HUES6 (cell line): ENCODE measurements around the gene PRKCE.

Experiments
- H3K27ac ChIP-seq: 2 replicates; pipeline ENCODE4 v1.7.0; 2013; ENCODE audit warnings: low read depth, mild to moderate bottlenecking, low read length, inconsistent platforms
- H3K27me3 ChIP-seq: 2 replicates; pipeline ENCODE4 v1.6.1; 2013; ENCODE audit warnings: low read length; ENCODE audit not compliant: control insufficient read depth, insufficient read depth
- H3K36me3 ChIP-seq: 2 replicates; pipeline ENCODE4 v1.6.1; 2013; ENCODE audit warnings: low read length; ENCODE audit not compliant: control insufficient read depth, insufficient read depth
- H3K4me1 ChIP-seq: 2 replicates; pipeline ENCODE4 v1.6.1; 2013; ENCODE audit warnings: low read length; ENCODE audit not compliant: control insufficient read depth, insufficient read depth
- H3K4me3 ChIP-seq: 2 replicates; pipeline ENCODE4 v1.5.1; 2013; ENCODE audit warnings: low read depth, low read length
- H3K9ac ChIP-seq: one replicate; pipeline ENCODE4 v1.6.1; 2013; ENCODE audit warnings: mild to moderate bottlenecking, low read length
- H3K9me3 ChIP-seq: 2 replicates; pipeline ENCODE4 v1.6.1; 2013; ENCODE audit warnings: low read depth, low read length; ENCODE audit not compliant: control insufficient read depth, insufficient read depth

PRKCE gene

GRCh38 chr2:45904267-45904945, 252.9 kb downstream of the PRKCE start:
- H3K27ac ChIP-seq: no peak overlapping the region
- no peaks in the 10 kb centered on the region for H3K9me3 ChIP-seq
- H3K4me1 ChIP-seq: no peaks in the 10 kb centered on the region
- H3K27me3 ChIP-seq: peaks cover 3% of the 10 kb centered on the region; the same call in 1 of the 2 replicates
- no peaks in the 10 kb centered on the region for H3K36me3 ChIP-seq
- H3K4me3 ChIP-seq: no peak overlapping the region
- H3K9ac ChIP-seq: no peak overlapping the region

- no peaks in the 10 kb centered on the region for H3K36me3 ChIP-seq
- H3K9me3 ChIP-seq: no peaks in the 10 kb centered on the region
- H3K4me3 ChIP-seq: no peak overlapping the region
- H3K9ac ChIP-seq: no peak overlapping the region
- H3K27ac ChIP-seq: no peak overlapping the region
- H3K27me3 ChIP-seq: peaks cover 3% of the 10 kb centered on the region; the same call in 1 of the 2 replicates
- H3K4me1 ChIP-seq: no peaks in the 10 kb centered on the region
Observed at GRCh38 chr2:45904946-45905631, 253.6 kb downstream of the PRKCE start.

DNA sequence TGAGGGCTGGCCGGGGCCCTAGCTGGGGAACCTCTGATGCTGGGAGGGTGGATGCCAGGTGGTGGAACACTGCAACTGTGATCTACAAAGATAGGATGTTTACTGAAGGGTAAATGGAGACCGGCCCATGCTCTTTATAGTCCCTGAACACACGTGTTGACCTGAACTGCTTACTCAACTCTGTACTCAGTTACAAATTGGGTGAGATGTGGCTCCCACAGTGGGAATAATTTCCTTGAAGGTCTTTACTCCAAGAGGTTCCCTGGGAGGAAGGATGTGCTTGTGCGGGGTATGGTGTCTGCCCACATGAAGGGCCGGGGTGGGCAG, 254.1 kb downstream of the PRKCE start:
- Histone ChIP-seq H3K27ac (no peak overlapping the region), H3K36me3 (no peaks in the 10 kb centered on the region), H3K27me3 (peaks cover 3% of the 10 kb centered on the region; the same call in 1 of the 2 replicates), H3K4me1 (peaks cover 4% of the 10 kb centered on the region; the same call in 1 of the 2 replicates), H3K9ac (no peak overlapping the region), H3K4me3 (no peak overlapping the region), H3K9me3 (no peaks in the 10 kb centered on the region)

DNA sequence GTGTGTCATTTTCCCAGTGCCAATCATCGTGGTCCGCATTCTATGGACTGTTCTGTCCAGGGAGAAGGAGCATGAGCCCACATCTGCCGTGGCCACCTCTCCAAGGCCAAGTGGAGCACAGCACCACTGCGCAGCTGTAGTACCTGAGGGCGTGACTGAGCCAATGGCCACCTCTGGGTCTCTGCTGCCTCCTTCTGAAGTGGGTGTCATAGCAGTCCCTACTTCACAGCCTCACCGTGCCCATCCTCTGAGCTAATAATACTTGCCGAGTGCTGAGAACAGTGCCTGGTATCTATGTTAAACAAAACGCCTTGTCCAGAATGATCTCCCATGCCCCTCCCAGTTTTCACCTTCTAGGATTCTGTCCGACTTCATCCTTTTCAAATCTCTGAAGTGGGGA, 256.1 kb downstream of the PRKCE start:
- Histone ChIP-seq H3K4me1 (peaks cover 6% of the 10 kb centered on the region; the same call in 1 of the 2 replicates), H3K27me3 (peaks cover 3% of the 10 kb centered on the region; the same call in 1 of the 2 replicates), H3K9me3 (no peaks in the 10 kb centered on the region), H3K4me3 (no peak overlapping the region), H3K27ac (no peak overlapping the region), H3K36me3 (no peaks in the 10 kb centered on the region), H3K9ac (no peak overlapping the region)

- Histone ChIP-seq H3K9me3 (no peaks in the 10 kb centered on the region), H3K9ac (no peak overlapping the region), H3K27me3 (peaks cover 3% of the 10 kb centered on the region; the same call in 1 of the 2 replicates), H3K4me3 (no peak overlapping the region), H3K4me1 (peaks cover 6% of the 10 kb centered on the region; the same call in 1 of the 2 replicates), H3K36me3 (no peaks in the 10 kb centered on the region), H3K27ac (no peak overlapping the region)
Observed at GRCh38 chr2:45908316-45909170, 257.1 kb downstream of the PRKCE start.

DNA sequence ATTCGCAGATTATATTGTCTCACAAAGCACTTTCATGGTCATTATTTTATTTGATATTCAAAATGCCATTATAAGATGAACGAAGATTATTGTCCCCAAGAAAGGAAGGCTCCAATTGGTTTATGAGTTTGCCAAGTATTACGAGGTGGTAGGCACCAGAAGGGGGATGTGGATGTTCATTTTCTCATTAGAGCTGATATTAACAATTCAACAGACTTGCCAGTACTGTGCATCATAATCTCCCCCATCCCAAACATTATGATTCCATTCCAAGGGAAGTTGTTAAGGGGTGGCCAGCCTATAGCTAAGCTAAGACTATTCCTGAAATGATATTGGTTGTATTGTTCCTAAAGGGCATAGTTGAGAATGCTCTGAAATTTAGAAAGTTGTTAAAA, 257.7 kb downstream of the PRKCE start:
- H3K27me3 ChIP-seq: peaks cover 3% of the 10 kb centered on the region; the same call in 1 of the 2 replicates
- no peak overlapping the region for H3K27ac ChIP-seq
- no peaks in the 10 kb centered on the region for H3K36me3 ChIP-seq
- H3K4me3 ChIP-seq: no peak overlapping the region
- H3K9ac ChIP-seq: no peak overlapping the region
- peaks cover 6% of the 10 kb centered on the region; the same call in 1 of the 2 replicates for H3K4me1 ChIP-seq
- H3K9me3 ChIP-seq: no peaks in the 10 kb centered on the region

- Histone ChIP-seq H3K4me1 (peaks cover 6% of the 10 kb centered on the region; the same call in 1 of the 2 replicates), H3K36me3 (no peaks in the 10 kb centered on the region), H3K9ac (no peak overlapping the region), H3K27me3 (peaks cover 3% of the 10 kb centered on the region; the same call in 1 of the 2 replicates), H3K4me3 (no peak overlapping the region), H3K9me3 (no peaks in the 10 kb centered on the region), H3K27ac (no peak overlapping the region)
Observed at GRCh38 chr2:45909677-45910191, 258.3 kb downstream of the PRKCE start.

DNA sequence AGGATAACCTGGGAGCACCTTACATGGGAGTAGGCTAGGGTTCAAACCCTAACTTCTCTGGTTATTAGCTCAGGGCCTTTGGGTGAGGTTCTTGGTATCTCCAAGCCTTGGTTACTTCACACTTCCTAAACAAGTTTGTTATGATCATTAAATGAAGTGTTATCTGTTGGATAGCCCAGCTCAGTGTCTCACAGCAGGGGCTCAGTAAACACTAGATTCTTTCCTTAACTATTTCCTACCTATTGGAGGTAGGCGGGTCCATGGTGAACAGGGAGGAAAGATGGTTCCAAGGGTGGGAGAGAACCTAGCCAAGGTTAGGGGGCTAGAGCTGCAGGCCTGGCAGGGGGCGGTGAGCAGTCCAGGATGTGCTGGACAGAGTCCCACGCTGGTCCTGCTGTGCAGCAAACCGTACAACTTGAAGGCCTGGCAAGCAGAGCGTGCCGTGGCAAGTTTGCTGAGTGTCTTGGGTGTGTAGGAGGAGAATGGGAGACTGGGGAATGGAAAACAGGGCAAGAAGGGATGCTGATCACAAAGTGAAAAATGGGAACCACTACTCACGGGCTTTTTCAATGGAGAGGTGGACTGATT, 259.1 kb downstream of the PRKCE start:
- no peak overlapping the region for H3K4me3 ChIP-seq
- no peaks in the 10 kb centered on the region for H3K9me3 ChIP-seq
- H3K36me3 ChIP-seq: no peaks in the 10 kb centered on the region
- H3K27ac ChIP-seq: no peak overlapping the region
- peaks cover 6% of the 10 kb centered on the region; the same call in 1 of the 2 replicates for H3K4me1 ChIP-seq
- H3K27me3 ChIP-seq: peaks cover 3% of the 10 kb centered on the region; the same call in 1 of the 2 replicates
- no peak overlapping the region for H3K9ac ChIP-seq

GRCh38 chr2:45911538-45911937, 260.1 kb downstream of the PRKCE start:
- Histone ChIP-seq H3K27ac (no peak overlapping the region), H3K4me3 (no peak overlapping the region), H3K4me1 (peaks cover 6% of the 10 kb centered on the region; the same call in 1 of the 2 replicates), H3K9ac (no peak overlapping the region), H3K27me3 (peaks cover 3% of the 10 kb centered on the region; the same call in 1 of the 2 replicates), H3K9me3 (no peaks in the 10 kb centered on the region), H3K36me3 (no peaks in the 10 kb centered on the region)

DNA sequence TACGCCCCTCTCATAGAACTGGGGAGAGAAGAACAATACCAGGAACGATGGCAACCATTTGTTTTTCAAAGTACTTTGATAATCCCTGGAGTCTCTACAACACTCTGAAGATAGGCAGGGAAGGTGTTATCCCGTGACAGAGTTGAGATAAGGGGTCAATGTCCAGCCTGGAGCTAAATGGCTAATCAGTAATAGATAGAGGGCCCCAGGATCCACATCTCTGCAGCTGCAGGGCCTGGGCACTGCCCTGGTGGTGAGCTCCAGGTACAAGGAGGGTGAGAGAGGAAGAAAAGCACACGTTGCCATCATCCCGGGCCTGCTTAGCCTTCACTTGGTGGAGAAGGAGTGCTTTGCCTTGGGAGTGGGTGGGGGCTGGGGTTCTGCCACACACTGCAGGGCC, 260.6 kb downstream of the PRKCE start:
- Histone ChIP-seq H3K4me3 (no peak overlapping the region), H3K9ac (no peak overlapping the region), H3K9me3 (no peaks in the 10 kb centered on the region), H3K4me1 (peaks cover 6% of the 10 kb centered on the region; the same call in 1 of the 2 replicates), H3K36me3 (no peaks in the 10 kb centered on the region), H3K27ac (no peak overlapping the region), H3K27me3 (peaks cover 3% of the 10 kb centered on the region; the same call in 1 of the 2 replicates)
